Stimulated activated CD8-positive, alpha-beta memory T cell treated with anti-CD3 and anti-CD28 coated beads, Interleukin-2, amount 100 ng/mL, for 1 hour (primary cell): Measurements from ENCODE around the gene SVEP1.
"Not testable (repeated sequence)": the region's sequence is repeated elsewhere in the genome, so short reads cannot be mapped to it uniquely, and the experiment has no call there.

Source experiments
- DNase-seq, 2 donors: peaks; one replicate each; pipeline ENCODE4 v3.0.0-alpha.2; 2020; ENCODE audit warnings: low read depth in 2 of 2

The SVEP1 gene

DNA sequence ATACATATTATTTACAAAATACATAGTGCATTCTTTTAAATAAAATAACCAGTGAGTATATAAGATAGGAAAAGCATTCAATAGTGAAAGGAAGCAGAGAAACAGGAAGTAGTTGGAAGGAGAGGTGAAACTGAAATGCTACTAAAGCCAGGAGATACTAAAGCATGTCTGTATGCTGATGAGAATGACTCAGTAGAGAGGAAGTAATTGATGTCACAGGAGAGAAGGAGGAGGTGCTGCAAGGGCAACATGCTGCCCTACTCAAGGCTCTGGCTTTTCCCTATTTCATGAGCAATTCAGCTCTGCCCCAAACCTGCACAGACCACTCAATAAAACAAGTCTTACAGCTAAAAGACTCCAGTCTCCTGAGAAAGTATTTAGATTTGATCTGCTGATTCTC is 133.4 kb downstream of the SVEP1 start:
- no peak for DNase-seq

DNA sequence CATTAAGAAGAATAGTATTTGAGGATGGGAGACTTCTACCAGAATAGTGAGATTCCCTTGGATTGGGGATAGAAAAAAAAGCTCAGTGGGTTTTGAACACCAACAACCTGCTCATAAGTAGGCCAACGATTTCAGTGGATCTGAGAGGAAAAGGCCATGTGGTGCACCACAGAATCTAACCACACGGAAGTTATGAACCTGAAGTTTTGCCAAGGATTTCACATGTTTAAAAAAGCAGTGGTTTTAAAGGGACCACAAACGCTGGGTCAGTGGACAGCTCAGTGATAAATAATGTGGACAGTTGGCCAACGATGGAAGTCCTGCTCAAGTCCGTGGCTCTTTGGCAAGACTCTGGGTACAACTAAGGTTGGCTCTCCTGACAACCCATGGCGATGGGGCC is 134.6 kb downstream of the SVEP1 start:
- no peak for DNase-seq

DNA sequence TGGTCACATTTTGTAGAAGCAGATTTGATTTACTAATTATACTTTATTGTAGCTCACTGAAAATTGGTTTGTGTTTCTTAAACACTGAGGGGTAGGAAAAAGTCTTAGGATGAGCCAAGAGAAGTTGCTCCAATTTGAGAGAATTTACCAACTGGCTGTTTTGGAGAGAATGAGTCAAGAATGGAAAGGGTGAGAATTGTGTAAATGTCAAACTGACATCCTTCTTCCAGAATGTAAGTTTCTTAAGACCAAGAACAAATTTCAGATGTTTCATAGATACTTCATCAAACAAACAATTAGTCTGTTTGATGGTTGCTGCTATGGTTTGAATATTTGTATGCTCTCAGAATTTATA is 135.7 kb downstream of the SVEP1 start:
- DNase-seq, result no peak

DNA sequence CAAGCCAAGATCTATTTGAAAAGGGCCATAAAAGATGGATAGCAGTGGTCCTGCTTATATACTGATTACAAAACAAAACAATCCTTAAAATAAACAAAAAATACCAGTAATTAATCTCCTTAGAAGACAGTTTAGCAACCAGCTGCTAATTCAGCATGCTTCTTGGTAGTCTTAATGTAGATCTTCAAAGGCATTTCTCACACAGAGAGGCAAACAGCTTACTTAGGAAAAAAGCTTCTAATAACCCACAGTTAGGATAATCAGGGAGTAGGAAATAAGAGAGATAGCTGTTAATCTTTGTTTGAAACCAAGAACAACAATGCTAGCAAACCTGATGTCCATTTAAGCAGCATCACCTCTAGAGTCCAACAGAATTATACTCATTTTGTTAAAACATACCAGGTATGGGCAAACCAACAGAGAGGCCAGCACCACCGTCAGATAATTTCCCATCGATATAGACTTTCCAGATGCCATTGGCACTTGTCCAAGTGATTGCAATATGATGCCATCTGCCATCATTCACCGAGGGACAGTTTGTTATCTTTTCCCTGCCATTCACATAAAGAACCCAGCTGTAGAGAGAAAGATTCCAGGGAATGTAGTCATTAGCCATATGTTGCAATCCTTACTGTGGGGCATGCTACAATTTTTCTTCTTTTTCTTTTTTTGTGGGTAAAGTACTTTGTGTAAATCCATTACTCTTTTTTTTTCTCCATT is 136.2 kb downstream of the SVEP1 start:
- no peak for DNase-seq

DNA sequence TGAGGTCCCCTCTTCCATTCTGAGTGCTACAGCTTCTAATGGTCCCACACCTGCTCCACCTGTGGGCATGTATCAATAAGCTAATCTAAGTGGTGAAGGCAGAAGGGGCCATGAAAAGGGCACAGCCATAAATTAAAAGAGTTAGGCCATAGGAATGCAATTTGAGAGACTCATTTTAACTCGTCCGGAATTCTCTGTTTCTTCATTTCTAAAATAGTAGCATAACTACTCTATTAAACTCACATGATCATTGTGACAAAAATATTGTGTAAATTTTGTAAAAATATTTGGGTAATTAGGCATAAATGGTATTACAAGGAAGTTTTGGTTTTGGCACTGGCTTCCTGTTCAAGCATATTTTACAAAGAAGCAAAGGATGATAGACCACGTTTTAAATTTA is 138.7 kb downstream of the SVEP1 start:
- DNase-seq, result no peak

DNA sequence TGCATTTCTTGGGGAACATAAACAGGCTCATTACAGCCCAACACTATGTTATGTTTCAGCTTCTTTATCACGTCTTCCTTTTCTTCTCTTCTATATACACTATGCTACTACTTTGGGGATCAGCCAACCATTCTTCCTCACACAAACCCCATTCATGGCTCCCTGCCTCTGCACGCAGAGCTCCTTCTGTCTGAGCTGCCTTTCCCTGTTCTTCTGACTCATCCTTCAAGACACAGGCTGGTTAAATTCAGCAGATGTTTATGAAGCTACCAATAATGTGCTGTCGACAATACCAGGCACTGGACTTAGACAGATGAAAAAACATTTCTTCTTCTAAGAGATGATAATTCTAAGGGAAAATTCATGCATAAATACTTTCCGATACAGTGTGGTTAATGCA is 139.4 kb downstream of the SVEP1 start:
- DNase-seq, result no peak

DNA sequence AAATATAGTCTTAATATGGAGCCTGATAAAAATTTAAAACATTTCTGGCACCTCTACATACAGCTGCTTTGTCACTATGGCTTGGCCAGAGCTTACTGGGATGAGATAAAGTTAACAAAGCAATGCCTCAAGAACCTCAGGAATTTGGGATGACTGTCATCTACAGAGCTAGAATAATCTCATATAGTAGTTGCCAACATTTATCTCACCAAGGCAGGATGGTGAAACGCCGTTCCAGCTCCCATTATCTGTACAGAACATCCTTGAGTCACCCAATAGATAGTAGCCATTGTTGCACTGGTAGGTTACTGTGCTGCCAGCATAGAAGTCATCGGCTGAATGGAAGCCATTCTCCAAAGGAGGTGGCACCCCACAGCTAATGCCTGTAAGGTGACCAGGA is 147.3 kb downstream of the SVEP1 start:
- no peak for DNase-seq

DNA sequence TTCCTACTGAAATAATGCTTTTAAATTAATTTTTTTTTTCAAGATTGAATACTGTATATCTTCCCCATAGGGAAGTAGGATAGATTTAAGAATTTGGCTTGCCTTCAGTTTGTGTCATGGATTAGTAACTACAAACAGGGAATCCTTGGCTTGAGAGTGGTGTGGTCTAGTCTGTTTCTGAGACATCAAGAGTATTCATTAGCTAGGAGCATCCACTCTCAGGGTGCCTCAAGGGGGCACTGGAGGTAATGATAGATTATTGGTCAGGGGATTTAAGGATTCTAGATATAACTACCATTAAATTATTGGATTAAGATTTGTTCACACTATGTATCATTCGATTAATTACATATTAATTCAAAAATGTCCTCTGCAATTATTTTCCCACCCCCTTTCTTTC is 150.1 kb downstream of the SVEP1 start:
- no peak for DNase-seq

DNA sequence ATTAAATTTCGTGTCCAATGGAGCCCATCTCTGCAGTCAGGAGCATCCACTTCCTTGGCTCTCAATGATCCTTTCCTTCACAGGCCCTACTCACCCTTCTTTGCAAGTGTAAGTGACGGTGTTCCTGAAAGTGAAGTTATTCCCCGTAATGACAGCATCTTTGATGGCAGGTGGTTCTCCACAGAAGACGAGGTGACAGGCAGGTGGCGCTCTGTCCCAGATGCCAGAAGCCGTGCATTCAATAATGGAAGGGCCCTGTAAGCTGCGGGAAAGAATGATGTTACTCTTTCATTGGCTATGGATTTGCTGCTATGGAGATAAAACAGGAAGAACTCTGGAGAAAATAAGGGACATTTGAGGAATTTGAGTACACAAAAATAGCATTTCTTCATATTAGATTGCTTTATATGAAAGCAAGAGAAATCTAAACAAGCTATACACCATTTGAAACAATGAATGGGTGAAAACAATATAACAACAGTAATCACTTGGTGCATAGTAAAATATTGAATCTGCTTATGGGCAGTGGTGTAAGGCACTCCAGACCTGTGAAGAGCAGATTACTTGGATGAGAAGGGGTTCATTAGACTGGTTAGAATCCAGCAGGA is 151.9 kb downstream of the SVEP1 start:
- no peak for DNase-seq

DNA sequence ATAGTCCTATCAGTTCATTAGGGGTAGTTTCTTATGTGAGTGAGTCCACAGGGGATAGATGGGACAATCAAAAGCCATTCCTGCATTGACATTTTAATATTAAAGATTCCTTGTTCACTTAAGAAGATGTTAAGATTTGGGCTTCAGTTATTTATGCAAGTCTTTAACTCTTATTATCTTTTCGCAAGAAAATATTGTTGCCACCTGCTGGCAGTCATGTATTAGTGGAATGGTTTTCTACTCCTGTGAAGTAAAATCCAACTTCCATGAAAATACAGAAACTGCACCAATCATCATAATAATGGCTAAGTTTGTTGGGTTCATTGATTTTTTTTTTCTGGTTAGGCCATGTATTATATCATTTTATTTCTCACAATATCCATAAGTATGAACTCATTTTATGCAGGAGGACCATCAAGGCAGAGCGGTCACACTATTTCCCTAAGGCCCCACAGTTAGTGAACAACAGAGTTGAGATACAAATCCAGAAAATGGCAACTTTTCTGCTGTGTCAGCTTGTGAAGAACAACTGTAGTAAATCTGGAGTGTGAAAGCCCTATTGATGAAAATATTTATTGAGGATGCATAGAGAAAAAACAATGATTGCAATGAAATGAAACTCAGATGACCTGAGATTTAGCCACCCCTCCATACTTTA is 153.4 kb downstream of the SVEP1 start:
- no peak for DNase-seq

DNA sequence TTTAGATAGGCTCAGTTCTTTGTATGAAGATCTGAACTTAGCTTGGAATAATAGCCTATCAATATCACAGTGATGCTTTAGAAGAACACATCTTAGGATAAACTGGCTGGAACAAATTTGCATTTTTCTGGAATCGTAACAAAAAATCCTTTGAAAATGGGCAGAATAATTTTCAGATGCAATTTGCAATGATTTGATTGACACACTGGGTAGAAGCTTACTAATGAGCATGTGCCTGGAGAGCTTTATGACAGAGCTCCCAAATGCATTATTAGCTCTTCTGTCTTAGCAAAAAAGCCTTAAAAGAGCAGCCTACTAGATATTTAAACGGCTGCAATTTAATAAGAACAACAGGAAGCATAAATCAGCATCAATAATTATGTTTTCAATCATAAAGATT is 165.1 kb downstream of the SVEP1 start:
- no peak for DNase-seq

DNA sequence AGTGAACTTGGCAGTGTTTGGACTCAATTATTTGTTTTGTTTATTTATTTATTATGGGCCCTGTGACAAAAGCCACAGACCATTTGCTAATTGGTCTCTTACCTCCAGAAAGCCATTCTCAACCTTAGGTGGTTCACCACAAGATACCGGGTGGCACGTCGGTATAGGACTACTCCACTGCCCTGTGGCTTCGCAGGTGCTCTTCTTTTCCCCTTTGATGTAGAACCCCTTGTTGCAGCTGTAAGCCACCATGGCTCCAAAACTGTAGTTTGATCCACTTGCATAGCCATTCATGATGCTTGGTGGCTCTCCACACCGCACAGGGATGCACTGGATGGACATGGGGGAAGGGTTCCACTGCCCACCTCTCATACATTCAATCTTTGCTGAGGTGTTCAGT is 168.6 kb downstream of the SVEP1 start:
- no peak for DNase-seq

DNA sequence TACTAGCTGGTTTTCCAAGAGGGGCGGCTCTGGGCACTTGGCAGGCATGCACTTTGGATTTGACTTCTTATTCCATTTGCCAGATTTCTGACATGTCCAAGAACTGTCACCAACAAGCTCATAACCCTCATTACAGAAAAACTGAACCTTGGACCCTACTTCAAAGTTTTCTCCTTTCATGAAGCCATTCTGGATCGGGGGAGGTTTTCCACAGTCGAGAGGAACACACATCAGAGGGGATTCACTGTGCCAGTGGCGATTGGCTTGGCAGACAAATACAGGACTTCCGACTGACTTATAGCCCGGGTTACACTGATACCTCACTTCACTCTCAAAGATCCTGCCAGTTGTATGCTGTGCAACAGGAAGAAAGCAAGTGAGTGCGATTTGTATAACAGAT is 170.9 kb downstream of the SVEP1 start:
- DNase-seq, result no peak

DNA sequence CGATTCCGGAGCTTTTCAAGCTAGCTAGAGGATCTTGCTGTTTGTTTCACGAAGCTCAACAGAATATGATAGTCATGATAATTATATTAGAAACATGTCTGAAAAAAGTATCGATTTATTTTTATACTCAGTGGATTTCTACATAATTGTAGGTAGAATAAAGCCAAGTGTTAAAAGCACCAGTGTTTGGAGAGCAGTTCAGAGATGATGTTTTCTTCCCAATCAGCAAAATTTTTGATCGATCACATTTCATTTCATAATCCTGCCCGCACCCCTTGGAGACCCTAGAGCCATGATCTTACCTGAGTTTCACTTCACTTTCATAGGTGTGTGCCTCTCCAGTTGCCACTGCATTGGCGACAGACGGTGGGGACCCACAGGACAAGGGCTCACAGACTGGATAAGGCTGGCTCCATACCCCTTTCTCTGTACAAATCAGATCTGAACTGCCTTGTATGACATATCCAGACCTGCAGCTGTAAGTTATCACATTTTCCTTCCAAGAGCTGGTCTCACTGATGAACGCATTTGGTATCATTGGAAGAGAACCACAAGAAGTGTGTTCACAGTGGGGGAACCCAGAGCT is 173.6 kb downstream of the SVEP1 start:
- DNase-seq, result no peak

DNA sequence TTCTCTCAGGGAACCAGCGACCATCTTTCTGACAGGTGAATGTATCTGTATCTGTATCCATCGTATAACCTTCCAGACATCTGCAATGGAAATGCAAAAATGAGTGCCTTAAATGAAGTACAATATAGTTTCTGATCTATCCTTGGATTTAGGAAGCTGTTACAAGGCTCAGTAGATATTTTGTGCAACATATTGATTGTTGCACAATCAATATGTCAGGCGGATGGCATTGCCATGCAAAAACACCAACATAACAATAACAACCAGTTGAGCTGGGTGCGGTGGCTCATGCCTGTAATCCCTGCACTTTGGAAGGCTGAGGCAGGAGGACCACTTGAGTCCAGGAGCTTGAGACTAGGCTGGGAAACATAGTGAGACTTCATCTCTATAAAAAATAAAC is 175.1 kb downstream of the SVEP1 start:
- DNase-seq, result no peak

DNA sequence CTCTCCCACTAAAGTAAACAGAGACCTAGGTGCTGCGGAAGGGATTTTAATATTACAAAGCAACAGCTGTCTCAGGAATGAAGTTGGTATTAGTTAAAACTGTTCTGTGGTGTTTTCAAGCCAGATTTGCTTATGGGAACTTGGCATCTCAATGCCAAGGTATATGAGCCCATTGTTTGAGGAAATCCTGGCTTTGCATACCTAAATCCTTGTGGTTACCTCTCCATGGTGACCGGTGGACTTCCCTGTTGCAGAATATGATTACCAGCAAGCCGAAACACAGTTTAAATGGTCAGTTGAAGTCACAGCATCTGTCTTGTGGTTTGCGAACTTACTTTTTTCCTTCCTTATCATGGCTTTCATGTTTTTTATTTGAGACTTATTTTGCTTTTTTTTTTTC is 179.6 kb downstream of the SVEP1 start:
- DNase-seq, result no peak

DNA sequence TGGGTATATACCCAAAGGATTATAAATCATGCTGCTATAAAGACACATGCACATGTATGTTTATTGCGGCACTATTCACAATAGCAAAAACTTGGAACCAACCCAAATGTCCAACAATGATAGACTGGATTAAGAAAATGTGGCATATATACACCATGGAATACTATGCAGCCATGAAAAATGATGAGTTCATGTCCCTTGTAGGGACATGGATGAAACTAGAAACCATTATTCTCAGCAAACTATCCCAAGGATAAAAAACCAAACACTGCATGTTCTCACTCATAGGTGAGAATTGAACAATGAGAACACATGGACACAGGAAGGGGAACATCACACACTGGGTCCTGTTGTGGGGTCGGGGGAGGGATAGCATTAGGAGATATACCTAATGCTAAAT is 180.5 kb downstream of the SVEP1 start:
- DNase-seq, result not testable (repeated sequence)

DNA sequence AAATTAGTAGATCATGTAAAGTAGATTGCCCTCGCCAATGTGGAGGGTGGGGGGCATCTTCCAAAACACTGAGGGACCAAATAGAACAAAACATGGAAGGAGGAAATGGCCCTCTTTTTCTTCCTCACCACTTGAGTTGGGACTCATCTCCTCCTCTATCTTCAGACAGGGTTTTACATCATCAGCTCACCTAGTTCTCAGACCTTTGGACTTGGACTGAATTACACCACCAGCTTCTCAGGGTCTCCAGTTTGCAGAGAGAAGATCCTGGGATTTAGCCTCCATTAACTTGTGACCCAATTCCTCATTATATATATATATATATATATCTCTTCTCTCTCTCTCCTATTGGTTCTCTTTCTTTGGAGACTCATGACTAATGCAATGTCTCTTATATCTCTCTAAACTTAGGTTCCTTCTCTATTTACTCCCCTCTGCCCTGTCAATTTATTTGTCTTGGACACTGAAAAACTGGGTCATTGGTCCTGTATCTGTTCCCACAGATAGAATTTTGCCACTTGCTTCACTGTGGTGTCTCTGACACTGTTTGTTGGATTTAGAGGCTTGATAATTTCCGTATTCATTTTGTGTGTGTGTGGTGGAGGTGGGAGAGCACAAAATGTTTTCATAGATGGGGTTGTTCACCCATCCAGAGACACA is 187.6 kb downstream of the SVEP1 start:
- DNase-seq, result no peak

DNA sequence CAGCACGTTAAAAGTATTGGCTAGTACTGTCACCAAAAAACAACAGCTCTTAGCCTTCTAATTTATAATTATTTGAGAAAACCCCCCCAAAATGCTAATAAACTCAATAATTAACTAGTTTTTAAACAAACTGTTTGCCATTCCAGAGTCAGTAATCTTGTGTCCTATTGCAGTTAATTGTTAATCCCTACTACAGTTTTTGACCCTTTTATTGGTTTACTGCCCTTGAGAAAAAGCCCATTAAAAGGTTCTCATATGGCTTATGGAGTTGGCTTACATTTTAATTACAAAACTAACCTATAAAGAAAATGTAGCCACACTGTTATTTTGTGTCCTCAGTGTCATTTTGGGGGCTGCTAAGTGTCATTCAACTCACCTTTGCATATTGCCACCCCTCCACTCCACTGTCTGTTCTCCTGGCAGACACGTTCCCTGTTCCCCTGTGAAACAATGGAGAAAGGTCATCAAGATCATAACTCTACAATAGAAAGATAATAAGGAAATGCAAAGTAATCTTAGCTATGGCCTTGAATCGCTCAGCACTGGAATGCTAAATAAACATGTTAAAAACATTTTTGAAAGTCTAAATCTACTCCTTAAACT is 190.3 kb downstream of the SVEP1 start:
- no peak for DNase-seq

DNA sequence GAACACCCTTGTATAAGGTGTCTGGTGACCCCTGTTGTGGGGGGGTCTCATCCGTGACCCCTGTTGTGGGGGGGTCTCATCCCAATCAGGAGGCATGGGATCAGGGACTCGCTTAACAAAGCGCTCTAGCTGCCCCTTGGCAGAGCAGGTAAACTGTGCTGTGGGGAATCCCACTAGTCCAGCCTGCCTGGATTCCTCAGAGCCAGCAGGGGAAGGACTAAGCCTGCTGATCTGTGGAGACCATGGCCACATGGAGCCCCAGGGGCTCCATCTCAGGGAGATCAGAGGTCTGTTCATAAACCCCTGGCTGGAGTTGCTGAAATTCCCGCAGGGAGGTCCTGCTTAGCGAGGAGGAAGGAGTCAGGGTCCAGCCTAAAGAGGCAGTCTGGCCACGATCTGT is 196.1 kb downstream of the SVEP1 start:
- no peak for DNase-seq

DNA sequence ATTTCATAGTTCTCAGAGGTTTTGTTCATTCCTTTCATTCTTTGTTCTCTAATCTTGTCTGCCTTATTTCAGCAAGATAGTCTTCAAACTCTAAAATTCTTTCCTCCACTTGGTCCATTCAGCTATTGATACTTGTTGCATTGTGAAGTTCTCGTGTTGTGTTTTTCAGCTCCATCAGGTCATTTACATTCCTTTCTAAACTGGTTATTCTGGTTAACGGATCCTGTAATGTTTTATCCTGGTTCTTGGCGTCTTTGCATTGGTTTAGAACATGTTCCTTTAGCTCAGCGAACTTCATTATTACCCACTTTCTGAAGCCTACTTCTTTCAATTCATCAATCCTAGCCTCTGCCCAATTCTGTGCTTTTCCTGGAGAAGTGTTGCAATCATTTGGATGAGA is 196.8 kb downstream of the SVEP1 start:
- no peak for DNase-seq

DNA sequence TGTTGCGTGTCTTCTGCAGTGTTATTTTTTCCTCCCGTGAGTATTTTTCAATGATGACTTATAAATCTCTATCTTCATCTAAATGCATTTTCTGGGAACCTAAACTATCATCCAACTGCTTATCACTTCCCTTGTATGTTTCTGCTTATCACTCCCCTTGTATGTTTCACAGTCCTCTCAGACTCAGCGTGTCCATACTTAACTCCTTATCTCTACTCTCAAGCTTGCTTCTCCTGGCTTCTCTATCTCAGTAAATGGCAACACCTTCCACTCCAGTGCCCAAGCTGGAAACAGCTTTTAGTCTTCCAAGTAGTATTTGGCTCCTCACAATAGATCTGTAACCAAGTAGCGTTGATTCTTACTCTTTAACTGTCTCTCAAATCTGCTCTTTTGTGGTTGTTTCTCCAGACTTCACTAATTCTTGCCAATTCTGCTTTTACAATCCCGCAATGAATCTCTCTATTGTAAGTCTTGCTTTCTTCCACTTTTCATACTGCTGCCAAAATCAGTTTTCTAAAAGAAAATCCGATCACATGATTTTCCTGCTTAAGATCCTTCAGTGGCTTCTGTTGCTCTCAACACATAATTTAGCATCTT is 208.0 kb downstream of the SVEP1 start:
- no peak for DNase-seq
